Activated T-cell treated with anti-CD3 and anti-CD28 coated beads, Interleukin-2, amount 50 U/mL, for 72 hours (primary cell): Measurements from ENCODE around the gene TDG. TPM values are rescaled to one million over a fixed set of nuclear protein-coding genes. Genes with fewer than 3 reads are reported as not detected.

ENCODE experiments used
- ATAC-seq, 2 donors: fragments of 150-1000 bp; cut with Tn5 transposase; replicated peaks in 1 of 2; 2 replicates each; pipeline ENCODE4 v1.10.0; 2021; ENCODE audit warnings: moderate library complexity in 2 of 2, mild to moderate bottlenecking in 1 of 2
- DNase-seq, 2 donors: peaks; one replicate each; pipeline ENCODE4 v3.0.0; 2021 to 2022; ENCODE audit warnings: mixed read lengths in 1 of 2
- H3K27ac Mint-ChIP-seq: one replicate; pipeline ENCODE4 v1.8.0; 2022; ENCODE audit warnings: mild to moderate bottlenecking, moderate library complexity, mixed read lengths
- H3K27me3 Mint-ChIP-seq: one replicate; pipeline ENCODE4 v1.8.0; 2022; ENCODE audit warnings: low read depth, mixed read lengths
- H3K36me3 Mint-ChIP-seq, 2 donors: one replicate each; pipeline ENCODE4 v1.8.0; 2022; ENCODE audit warnings: mixed read lengths in 2 of 2, mild to moderate bottlenecking in 1 of 2; ENCODE audit not compliant: insufficient read depth in 2 of 2
- H3K4me1 Mint-ChIP-seq: one replicate; pipeline ENCODE4 v1.8.0; 2022; ENCODE audit warnings: low read depth, mixed read lengths
- H3K4me3 Mint-ChIP-seq, 2 donors: one replicate each; pipeline ENCODE4 v1.8.0; 2022; ENCODE audit warnings: mild to moderate bottlenecking in 2 of 2, mixed read lengths in 2 of 2, moderate library complexity in 2 of 2
- H3K9me3 Mint-ChIP-seq, 2 donors: one replicate each; pipeline ENCODE4 v1.8.0; 2022; ENCODE audit warnings: mixed read lengths in 2 of 2
- total RNA-seq, 2 donors: library from RNA; stranded (reverse); gene quantifications; one replicate each; pipeline ENCODE4 v1.2.3, GENCODE V29; 2022

Gene TDG
- total RNA-seq, 2 donors from 2014 or later = 24.9 to 28.8 TPM

- Mint-ChIP-seq H3K36me3 (peaks cover 10 to 49% of the 10 kb centered on the region in 2 donors), H3K27ac (peak overlapping the region; percentile 82), H3K4me3 (peak overlapping the region; percentile 53 to 55), H3K9me3 (no peaks in the 10 kb centered on the region), H3K27me3 (no peaks in the 10 kb centered on the region), H3K4me1 (peaks cover 77% of the 10 kb centered on the region)
- DNase-seq (no peak), ATAC-seq (no peak)
These were observed 17.7 kb upstream of the TDG start for GRCh38 chr12:103947871-103948555.

- Mint-ChIP-seq H3K27ac (peak overlapping the region; percentile 82), H3K4me1 (peaks cover 80% of the 10 kb centered on the region), H3K27me3 (no peaks in the 10 kb centered on the region), H3K9me3 (no peaks in the 10 kb centered on the region), H3K4me3 (peak overlapping the region in 1 of 2 donors; percentile 53), H3K36me3 (peaks cover 10 to 49% of the 10 kb centered on the region in 2 donors)
- DNase-seq = no peak
- ATAC-seq = peak in 1 of 2 donors; percentile 16
These were observed 16.8 kb upstream of the TDG start for GRCh38 chr12:103948746-103949406.

- DNase-seq = peak in 1 of 2 donors; percentile 29
These were observed 13.2 kb upstream of the TDG start for GRCh38 chr12:103952497-103952896.

GRCh38 chr12:103955811-103956508, 9.7 kb upstream of the TDG start:
- no peaks in the 10 kb centered on the region for H3K9me3 Mint-ChIP-seq
- peaks cover 62% of the 10 kb centered on the region for H3K4me1 Mint-ChIP-seq
- peak overlapping the region; percentile 90 to 99 for H3K4me3 Mint-ChIP-seq
- H3K36me3 Mint-ChIP-seq = peaks cover 12 to 18% of the 10 kb centered on the region in 2 donors
- DNase-seq (no peak), ATAC-seq (no peak)
- H3K27ac Mint-ChIP-seq = peak overlapping the region; percentile 97
- H3K27me3 Mint-ChIP-seq = no peaks in the 10 kb centered on the region

More at GRCh38 chr12:103952497-103952896, 13.2 kb upstream of the TDG start:
- Mint-ChIP-seq H3K9me3 (no peaks in the 10 kb centered on the region), H3K4me3 (peak overlapping the region; percentile 71 to 77), H3K27ac (peak overlapping the region; percentile 91), H3K4me1 (peaks cover 75% of the 10 kb centered on the region), H3K27me3 (no peaks in the 10 kb centered on the region), H3K36me3 (peaks cover 12 to 32% of the 10 kb centered on the region in 2 donors)
- ATAC-seq = peak; percentile 57 to 71

GRCh38 chr12:103956509-103957027, 9.1 kb upstream of the TDG start:
- peak overlapping the region; percentile 90 to 99 for H3K4me3 Mint-ChIP-seq
- no peaks in the 10 kb centered on the region for H3K9me3 Mint-ChIP-seq
- peaks cover 12 to 18% of the 10 kb centered on the region in 2 donors for H3K36me3 Mint-ChIP-seq
- peak in 1 of 2 donors; percentile 21 for ATAC-seq
- peaks cover 60% of the 10 kb centered on the region for H3K4me1 Mint-ChIP-seq
- H3K27me3 Mint-ChIP-seq = no peaks in the 10 kb centered on the region
- DNase-seq = no peak
- H3K27ac Mint-ChIP-seq = peak overlapping the region; percentile 97

GRCh38 chr12:103957865-103958388, 7.7 kb upstream of the TDG start:
- ATAC-seq (no peak), DNase-seq (no peak)
- H3K27ac Mint-ChIP-seq = no peak overlapping the region
- H3K4me1 Mint-ChIP-seq = peaks cover 52% of the 10 kb centered on the region
- H3K9me3 Mint-ChIP-seq = no peaks in the 10 kb centered on the region
- peak overlapping the region; percentile 90 to 99 for H3K4me3 Mint-ChIP-seq
- no peaks in the 10 kb centered on the region for H3K27me3 Mint-ChIP-seq
- peaks cover 8 to 10% of the 10 kb centered on the region in 2 donors for H3K36me3 Mint-ChIP-seq

GRCh38 chr12:103958621-103959020, 7.1 kb upstream of the TDG start:
- Mint-ChIP-seq H3K4me3 (peak overlapping the region in 1 of 2 donors; percentile 45), H3K27ac (no peak overlapping the region), H3K4me1 (peaks cover 50% of the 10 kb centered on the region), H3K27me3 (no peaks in the 10 kb centered on the region), H3K36me3 (peaks cover 7% of the 10 kb centered on the region in 2 donors), H3K9me3 (no peaks in the 10 kb centered on the region)
- no peak for DNase-seq
- ATAC-seq = no peak

- Mint-ChIP-seq H3K27me3 (no peaks in the 10 kb centered on the region), H3K36me3 (peaks cover 6 to 14% of the 10 kb centered on the region in 2 donors), H3K9me3 (no peaks in the 10 kb centered on the region), H3K27ac (no peak overlapping the region), H3K4me3 (no peak overlapping the region), H3K4me1 (peaks cover 40% of the 10 kb centered on the region)
- DNase-seq (no peak), ATAC-seq (no peak)
These were observed 5.0 kb upstream of the TDG start for GRCh38 chr12:103960616-103961227.

GRCh38 chr12:103962493-103962892, 3.2 kb upstream of the TDG start:
- no peaks in the 10 kb centered on the region for H3K9me3 Mint-ChIP-seq
- DNase-seq (no peak), ATAC-seq (no peak)
- peak overlapping the region; percentile 52 for H3K27ac Mint-ChIP-seq
- peaks cover 44% of the 10 kb centered on the region for H3K4me1 Mint-ChIP-seq
- H3K36me3 Mint-ChIP-seq = peaks cover 7 to 8% of the 10 kb centered on the region in 2 donors
- H3K27me3 Mint-ChIP-seq = no peaks in the 10 kb centered on the region
- no peak overlapping the region for H3K4me3 Mint-ChIP-seq

- DNase-seq (no peak), ATAC-seq (no peak)
- H3K27me3 Mint-ChIP-seq = no peaks in the 10 kb centered on the region
- H3K36me3 Mint-ChIP-seq = peaks cover 10 to 11% of the 10 kb centered on the region in 2 donors
- peaks cover 53% of the 10 kb centered on the region for H3K4me1 Mint-ChIP-seq
- peak overlapping the region; percentile 98 for H3K27ac Mint-ChIP-seq
- H3K9me3 Mint-ChIP-seq = no peaks in the 10 kb centered on the region
- peak overlapping the region; percentile 95 for H3K4me3 Mint-ChIP-seq
These were observed 867 bp upstream of the TDG start for GRCh38 chr12:103964805-103965204.

- H3K27ac Mint-ChIP-seq = peak overlapping the region; percentile 98
- peaks cover 10 to 11% of the 10 kb centered on the region in 2 donors for H3K36me3 Mint-ChIP-seq
- H3K4me3 Mint-ChIP-seq = peak overlapping the region; percentile 95
- ATAC-seq (no peak), DNase-seq (no peak)
- H3K27me3 Mint-ChIP-seq = no peaks in the 10 kb centered on the region
- no peaks in the 10 kb centered on the region for H3K9me3 Mint-ChIP-seq
- peaks cover 55% of the 10 kb centered on the region for H3K4me1 Mint-ChIP-seq
These were observed 450 bp upstream of the TDG start for GRCh38 chr12:103965255-103965589.

- Mint-ChIP-seq H3K4me1 (peaks cover 68% of the 10 kb centered on the region), H3K36me3 (peaks cover 11% of the 10 kb centered on the region in 2 donors), H3K27me3 (no peaks in the 10 kb centered on the region), H3K4me3 (peak overlapping the region; percentile 95), H3K27ac (peak overlapping the region; percentile 98), H3K9me3 (no peaks in the 10 kb centered on the region)
- DNase-seq = no peak
- ATAC-seq = no peak
These were observed 1.1 kb downstream of the TDG start for GRCh38 chr12:103966736-103967135.
